ENCODE data around the gene SNORC. TPM values are rescaled to one million over a fixed set of nuclear protein-coding genes. Genes with fewer than 3 reads are reported as not detected.
"Not testable (repeated sequence)": the region's sequence is repeated elsewhere in the genome, so short reads cannot be mapped to it uniquely, and the experiment has no call there.

The SNORC gene
- total RNA-seq, 6 experiments from 2014 or later = 2.0 to 14.5 (median 9.1) TPM

DNA sequence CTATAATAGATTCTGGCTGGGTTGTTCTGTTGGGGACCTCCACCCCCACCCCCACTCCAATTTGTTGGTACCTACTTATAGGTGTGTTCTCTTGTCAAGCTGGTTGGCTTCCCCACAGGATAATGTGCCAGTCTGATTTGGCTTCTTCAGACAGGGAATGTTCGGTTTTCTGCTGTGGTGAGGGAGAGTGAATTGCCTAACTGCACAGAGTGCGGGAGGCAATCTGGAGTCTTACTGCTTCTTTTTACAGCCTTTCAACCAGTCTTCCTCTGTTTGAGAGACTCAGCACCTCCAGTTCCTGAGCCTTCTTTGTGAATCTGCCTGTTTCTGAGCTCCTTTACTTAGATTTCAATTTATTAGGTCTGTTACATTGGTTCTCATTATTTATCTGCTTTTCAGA is 27.4 kb upstream of the SNORC start:
- Histone ChIP-seq H3K4me1 (peaks cover 0 to 10% (median 4%) of the 10 kb centered on the region in 4 donors), H3K4me3 (no peak overlapping the region), H3K27me3 (no peaks in the 10 kb centered on the region), H3K36me3 (peaks cover 0 to 58% (median 17%) of the 10 kb centered on the region in 4 donors), H3K27ac (no peak overlapping the region), H3K9me3 (no peaks in the 10 kb centered on the region)
- WGBS (ENCODE audit: insufficient coverage, low coverage, low lambda C conversion rate, missing lambda C conversion rate) = 25% methylated on average over 2 of the region's 2 CpGs
- ATAC-seq (no peak), DNase-seq (no peak)
- intact Hi-C loops (cut with DNase I) = no loop called here
- TF ChIP-seq POLR2A (IDR thresholded peaks at IDR 0.05) = no peak
- TF ChIP-seq, protein P1, sequence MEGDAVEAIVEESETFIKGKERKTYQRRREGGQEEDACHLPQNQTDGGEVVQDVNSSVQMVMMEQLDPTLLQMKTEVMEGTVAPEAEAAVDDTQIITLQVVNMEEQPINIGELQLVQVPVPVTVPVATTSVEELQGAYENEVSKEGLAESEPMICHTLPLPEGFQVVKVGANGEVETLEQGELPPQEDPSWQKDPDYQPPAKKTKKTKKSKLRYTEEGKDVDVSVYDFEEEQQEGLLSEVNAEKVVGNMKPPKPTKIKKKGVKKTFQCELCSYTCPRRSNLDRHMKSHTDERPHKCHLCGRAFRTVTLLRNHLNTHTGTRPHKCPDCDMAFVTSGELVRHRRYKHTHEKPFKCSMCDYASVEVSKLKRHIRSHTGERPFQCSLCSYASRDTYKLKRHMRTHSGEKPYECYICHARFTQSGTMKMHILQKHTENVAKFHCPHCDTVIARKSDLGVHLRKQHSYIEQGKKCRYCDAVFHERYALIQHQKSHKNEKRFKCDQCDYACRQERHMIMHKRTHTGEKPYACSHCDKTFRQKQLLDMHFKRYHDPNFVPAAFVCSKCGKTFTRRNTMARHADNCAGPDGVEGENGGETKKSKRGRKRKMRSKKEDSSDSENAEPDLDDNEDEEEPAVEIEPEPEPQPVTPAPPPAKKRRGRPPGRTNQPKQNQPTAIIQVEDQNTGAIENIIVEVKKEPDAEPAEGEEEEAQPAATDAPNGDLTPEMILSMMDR (IDR thresholded peaks at IDR 0.05) = no peak

DNA sequence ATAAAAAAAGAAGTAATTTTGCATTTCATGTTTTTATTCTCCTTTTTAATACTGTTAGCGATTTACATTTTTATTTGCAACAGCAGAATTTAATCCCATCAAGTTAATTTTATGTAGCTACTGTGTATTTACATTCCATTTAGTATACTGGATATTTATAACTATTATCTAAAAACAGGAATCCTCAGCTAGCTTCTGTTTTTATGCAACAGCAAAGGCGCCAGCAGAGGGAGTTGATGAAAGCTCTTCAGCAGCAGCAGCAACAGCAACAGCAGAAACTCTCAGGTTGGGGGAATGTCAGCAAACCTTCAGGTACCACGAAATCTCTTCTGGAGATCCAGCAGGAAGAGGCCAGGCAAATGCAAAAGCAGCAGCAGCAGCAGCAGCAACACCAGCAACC is 26.2 kb upstream of the SNORC start:
- TF ChIP-seq, protein P1 (IDR thresholded peaks at IDR 0.05) = peak in 2 of 4 donors; percentile 11 to 12
- TF ChIP-seq POLR2A (IDR thresholded peaks at IDR 0.05) = no peak
- ATAC-seq = no peak
- Histone ChIP-seq H3K4me1 (peaks cover 0 to 10% (median under 1%) of the 10 kb centered on the region in 4 donors), H3K36me3 (peaks cover 0 to 70% (median 19%) of the 10 kb centered on the region in 4 donors), H3K27me3 (no peaks in the 10 kb centered on the region), H3K27ac (no peak overlapping the region), H3K4me3 (no peak overlapping the region), H3K9me3 (no peaks in the 10 kb centered on the region)
- intact Hi-C loops (cut with DNase I) = no loop called here
- DNase-seq = no peak
- WGBS (ENCODE audit: insufficient coverage, low coverage, low lambda C conversion rate, missing lambda C conversion rate) = 85% methylated on average over 3 of the region's 3 CpGs

DNA sequence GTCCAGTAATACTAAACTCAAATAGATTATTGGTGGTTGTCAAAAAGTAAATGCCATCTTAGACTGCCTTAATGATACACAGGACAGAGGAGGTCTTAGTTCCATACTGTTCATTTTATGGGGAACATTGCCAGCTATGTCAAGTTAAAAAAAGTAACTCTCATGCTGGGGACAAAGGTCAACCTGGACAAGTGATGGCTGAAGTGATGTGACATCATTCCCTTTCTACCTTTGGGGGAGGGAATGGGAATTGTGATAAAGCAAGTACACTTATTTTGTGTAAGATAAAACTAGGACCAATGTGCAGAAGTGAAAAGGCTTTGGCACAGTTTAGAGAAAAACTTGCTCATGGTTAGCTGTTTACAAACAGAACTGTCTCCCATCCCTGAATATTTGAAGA is 24.0 kb upstream of the SNORC start:
- no peaks in the 10 kb centered on the region for H3K27me3 ChIP-seq
- H3K4me1 ChIP-seq = peaks cover 0 to 10% (median 0%) of the 10 kb centered on the region in 4 donors
- intact Hi-C loops (cut with DNase I) = no loop called here
- TF ChIP-seq POLR2A (IDR thresholded peaks at IDR 0.05) = no peak
- TF ChIP-seq, protein P1 (IDR thresholded peaks at IDR 0.05) = no peak
- H3K9me3 ChIP-seq = no peaks in the 10 kb centered on the region
- DNase-seq = no peak
- peaks cover 0 to 78% (median 12%) of the 10 kb centered on the region in 4 donors for H3K36me3 ChIP-seq
- H3K4me3 ChIP-seq = no peak overlapping the region
- ATAC-seq = peak; percentile 64 to 75 (median 74)
- H3K27ac ChIP-seq = peak overlapping the region in 1 of 3 donors; percentile 27

DNA sequence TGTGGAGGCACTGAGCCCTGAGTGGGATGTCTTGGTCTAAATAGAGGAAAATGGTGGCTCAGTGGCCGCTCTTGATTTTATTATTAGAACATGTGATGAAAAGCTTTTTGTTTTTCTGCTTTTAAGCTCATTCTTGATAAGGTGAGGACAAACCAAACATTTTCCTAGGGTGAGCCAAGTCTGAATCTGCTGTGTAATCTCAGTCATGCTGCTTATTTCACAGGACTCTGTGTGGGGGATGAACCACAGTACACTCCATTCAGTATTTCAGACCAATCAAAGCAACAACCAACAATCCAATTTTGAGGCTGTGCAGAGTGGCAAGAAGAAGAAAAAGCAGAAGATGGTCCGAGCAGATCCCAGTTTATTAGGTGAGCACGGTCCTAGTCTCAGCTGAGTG is 20.0 kb upstream of the SNORC start:
- Histone ChIP-seq H3K4me3 (no peak overlapping the region), H3K36me3 (peaks cover 0 to 51% (median 6%) of the 10 kb centered on the region in 4 donors), H3K9me3 (no peaks in the 10 kb centered on the region), H3K4me1 (peaks cover 0 to 11% (median 5%) of the 10 kb centered on the region in 4 donors), H3K27me3 (no peaks in the 10 kb centered on the region), H3K27ac (no peak overlapping the region)
- ATAC-seq = peak in 3 of 4 donors; percentile 22 to 38 (median 35)
- no peak for DNase-seq
- WGBS (ENCODE audit: insufficient coverage, low coverage, low lambda C conversion rate, missing lambda C conversion rate) = 82% methylated on average over 3 of the region's 3 CpGs
- no peak for TF ChIP-seq POLR2A (IDR thresholded peaks at IDR 0.05)
- TF ChIP-seq, protein P1 (IDR thresholded peaks at IDR 0.05) = no peak
- intact Hi-C loops (cut with DNase I) = no loop called here

DNA sequence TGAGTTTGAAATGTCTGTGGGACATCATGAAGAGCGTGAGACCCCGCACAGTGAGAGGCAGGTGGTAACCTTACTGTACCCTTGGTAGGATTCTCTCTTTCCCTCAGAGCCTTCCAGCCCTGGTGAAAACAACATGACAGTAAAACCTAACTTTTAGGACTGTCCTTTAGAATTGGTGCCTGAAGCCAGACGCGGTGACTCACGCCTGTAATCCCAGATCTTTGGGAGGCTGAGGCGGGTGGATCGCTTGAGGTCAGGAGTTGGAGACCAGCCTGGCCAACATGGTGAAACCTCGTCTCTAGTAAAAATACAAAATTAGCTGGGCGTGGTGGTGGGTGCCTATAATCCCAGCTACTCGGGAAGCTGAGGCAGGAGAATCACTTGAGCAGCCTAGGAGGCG is 18.0 kb upstream of the SNORC start:
- DNase-seq; ATAC-seq; intact Hi-C loops (cut with DNase I); H3K9me3 ChIP-seq; H3K4me3 ChIP-seq; H3K27ac ChIP-seq; H3K27me3 ChIP-seq: not testable (repeated sequence)
- WGBS (ENCODE audit: insufficient coverage, low coverage, low lambda C conversion rate, missing lambda C conversion rate) = 80% methylated on average over 9 of the region's 11 CpGs
- peaks cover 0 to 23% (median 5%) of the 10 kb centered on the region in 4 donors for H3K4me1 ChIP-seq
- peaks cover 0 to 43% (median 5%) of the 10 kb centered on the region in 4 donors for H3K36me3 ChIP-seq

Data from right lobe of liver (tissue), 6 donors.